Measurements from ENCODE around the gene FBLN2.

The FBLN2 gene

DNA sequence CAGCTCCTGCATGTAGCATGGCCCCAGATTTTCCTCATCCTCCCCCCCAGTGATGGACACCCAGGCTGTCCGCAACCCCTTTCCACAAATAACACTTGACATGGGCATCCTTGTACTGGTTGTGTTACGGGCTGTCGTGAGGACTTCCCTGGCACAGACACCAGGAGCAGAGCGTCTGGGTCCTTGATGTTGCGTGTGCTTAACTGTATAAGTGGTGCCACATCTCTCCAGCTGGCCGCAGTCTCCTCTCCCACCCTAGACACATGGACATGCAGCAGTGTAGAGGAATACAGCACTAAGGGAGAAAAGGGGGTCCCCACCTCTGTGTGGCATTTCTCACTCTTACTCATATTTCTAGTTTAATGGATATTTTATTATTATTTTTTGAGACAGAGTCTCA is 56.6 kb downstream of the FBLN2 start:
- no peak overlapping the region for H4K8ac ChIP-seq (ENCODE audit: low read depth, low read length)
- peaks cover 0 to 2% of the 10 kb centered on the region in 2 donors for H3K36me3 ChIP-seq (replicated peaks in 1 of 2; ENCODE audit: control insufficient read depth in 2 of 2, insufficient read depth in 2 of 2, low read length in 2 of 2)
- H2BK15ac ChIP-seq (ENCODE audit: low read length): no peak overlapping the region
- H4K91ac ChIP-seq (ENCODE audit: low read depth, low read length, poor library complexity): no peak overlapping the region
- no peak overlapping the region for H2AFZ ChIP-seq (ENCODE audit: low read length)
- no CpG with 5 or more reads among the region's 6 CpGs for WGBS, 2 donors (ENCODE audit: extremely low coverage in 2 of 2, insufficient read length in 2 of 2, insufficient replicate concordance in 1 of 2)
- no peak overlapping the region for H3K4me3 ChIP-seq (ENCODE audit: low read length in 2 of 2)
- no peak overlapping the region for H2BK12ac ChIP-seq (ENCODE audit: low read length)
- H3K14ac ChIP-seq (ENCODE audit: low read length): no peak overlapping the region
- H3K4ac ChIP-seq (ENCODE audit: low read length): no peak overlapping the region
- no peak overlapping the region for H2BK120ac ChIP-seq (ENCODE audit: low read depth, low read length)
- H3K4me2 ChIP-seq (ENCODE audit: insufficient read depth, low read length, poor library complexity, severe bottlenecking): no peak overlapping the region
- H3K27me3 ChIP-seq (ENCODE audit: control insufficient read depth in 3 of 3, insufficient read depth in 3 of 3, low read depth in 1 of 3, low read length in 3 of 3): no peaks in the 10 kb centered on the region
- H2BK5ac ChIP-seq (ENCODE audit: low read length): no peak overlapping the region
- H3K4me1 ChIP-seq (ENCODE audit: control insufficient read depth in 2 of 2, insufficient read depth in 1 of 2, low read depth in 1 of 2, low read length in 2 of 2): no peaks in the 10 kb centered on the region
- H2AK5ac ChIP-seq (ENCODE audit: low read depth, low read length): no peak overlapping the region
- no peaks in the 10 kb centered on the region for H3K79me1 ChIP-seq (ENCODE audit: low read depth, low read length)
- no peak overlapping the region for H3K27ac ChIP-seq (replicated peaks; ENCODE audit: low read length)
- H3K23ac ChIP-seq (ENCODE audit: low read depth, low read length, poor library complexity): no peak overlapping the region
- no peaks in the 10 kb centered on the region for H3K9me3 ChIP-seq (replicated peaks in 1 of 2; ENCODE audit: control insufficient read depth in 2 of 2, insufficient read depth in 1 of 2, low read depth in 1 of 2, low read length in 2 of 2)
- H3K18ac ChIP-seq (ENCODE audit: low read length): no peak overlapping the region
- no peak for DNase-seq (ENCODE audit: low spot score)
- H3K9ac ChIP-seq (ENCODE audit: low read depth, low read length, poor library complexity): no peak overlapping the region

DNA sequence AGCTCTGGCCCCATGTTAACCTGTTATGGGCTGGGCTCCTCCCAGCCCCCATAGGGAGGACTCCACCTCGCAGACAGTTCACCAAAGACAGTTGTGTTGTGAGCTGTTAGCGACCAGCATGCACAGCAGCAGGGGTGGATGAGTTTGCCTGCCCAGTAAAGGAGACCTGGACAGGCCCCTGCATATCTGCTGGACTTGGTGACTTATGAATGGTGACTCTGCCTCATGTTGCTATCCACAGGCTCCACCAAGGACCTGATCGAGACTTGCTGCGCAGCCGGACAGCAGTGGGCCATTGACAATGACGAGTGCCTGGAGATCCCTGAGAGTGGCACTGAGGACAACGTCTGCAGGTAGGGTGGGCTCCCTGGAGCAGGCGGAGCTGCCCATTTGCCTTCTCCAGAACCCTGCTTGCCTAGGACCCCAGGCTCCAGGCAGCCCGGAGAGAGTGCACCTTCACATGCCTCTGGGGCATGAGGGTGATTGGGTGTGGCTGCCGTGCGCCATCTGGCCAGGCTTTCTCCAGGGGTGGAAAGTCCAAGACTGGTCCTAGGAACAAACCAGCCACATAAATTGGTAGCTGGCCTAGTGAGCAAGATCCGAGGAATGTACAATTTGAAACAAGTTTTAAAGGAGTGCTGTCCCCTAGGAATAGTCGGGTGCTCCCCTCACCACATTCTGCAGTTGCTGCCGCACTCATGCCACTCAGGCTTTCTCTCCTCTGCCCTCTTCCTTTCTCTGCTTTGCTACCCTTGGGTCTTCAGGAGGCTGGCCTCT is 59.1 kb downstream of the FBLN2 start:
- Histone ChIP-seq H4K8ac (ENCODE audit: low read depth, low read length) (no peak overlapping the region), H3K14ac (ENCODE audit: low read length) (no peak overlapping the region), H2BK120ac (ENCODE audit: low read depth, low read length) (no peak overlapping the region), H3K9ac (ENCODE audit: low read depth, low read length, poor library complexity) (no peak overlapping the region), H2BK12ac (ENCODE audit: low read length) (no peak overlapping the region), H3K4me1 (ENCODE audit: control insufficient read depth in 2 of 2, insufficient read depth in 1 of 2, low read depth in 1 of 2, low read length in 2 of 2) (no peaks in the 10 kb centered on the region), H4K91ac (ENCODE audit: low read depth, low read length, poor library complexity) (no peak overlapping the region), H3K23ac (ENCODE audit: low read depth, low read length, poor library complexity) (no peak overlapping the region), H3K4ac (ENCODE audit: low read length) (no peak overlapping the region), H3K4me3 (ENCODE audit: low read length in 2 of 2) (no peak overlapping the region), H3K27me3 (ENCODE audit: control insufficient read depth in 3 of 3, insufficient read depth in 3 of 3, low read depth in 1 of 3, low read length in 3 of 3) (no peaks in the 10 kb centered on the region), H3K9me3 (replicated peaks in 1 of 2; ENCODE audit: control insufficient read depth in 2 of 2, insufficient read depth in 1 of 2, low read depth in 1 of 2, low read length in 2 of 2) (no peaks in the 10 kb centered on the region), H2BK5ac (ENCODE audit: low read length) (no peak overlapping the region), H2AK5ac (ENCODE audit: low read depth, low read length) (peak overlapping the region; percentile 4), H3K4me2 (ENCODE audit: insufficient read depth, low read length, poor library complexity, severe bottlenecking) (no peak overlapping the region), H3K27ac (replicated peaks; ENCODE audit: low read length) (no peak overlapping the region), H2BK15ac (ENCODE audit: low read length) (no peak overlapping the region), H3K79me1 (ENCODE audit: low read depth, low read length) (no peaks in the 10 kb centered on the region), H2AFZ (ENCODE audit: low read length) (no peak overlapping the region), H3K36me3 (replicated peaks in 1 of 2; ENCODE audit: control insufficient read depth in 2 of 2, insufficient read depth in 2 of 2, low read length in 2 of 2) (peaks cover 0 to 2% of the 10 kb centered on the region in 2 donors), H3K18ac (ENCODE audit: low read length) (peak overlapping the region; percentile 42)
- no peak for DNase-seq (ENCODE audit: low spot score)
- no CpG with 5 or more reads among the region's 14 CpGs for WGBS, 2 donors (ENCODE audit: extremely low coverage in 2 of 2, insufficient read length in 2 of 2, insufficient replicate concordance in 1 of 2)

DNA sequence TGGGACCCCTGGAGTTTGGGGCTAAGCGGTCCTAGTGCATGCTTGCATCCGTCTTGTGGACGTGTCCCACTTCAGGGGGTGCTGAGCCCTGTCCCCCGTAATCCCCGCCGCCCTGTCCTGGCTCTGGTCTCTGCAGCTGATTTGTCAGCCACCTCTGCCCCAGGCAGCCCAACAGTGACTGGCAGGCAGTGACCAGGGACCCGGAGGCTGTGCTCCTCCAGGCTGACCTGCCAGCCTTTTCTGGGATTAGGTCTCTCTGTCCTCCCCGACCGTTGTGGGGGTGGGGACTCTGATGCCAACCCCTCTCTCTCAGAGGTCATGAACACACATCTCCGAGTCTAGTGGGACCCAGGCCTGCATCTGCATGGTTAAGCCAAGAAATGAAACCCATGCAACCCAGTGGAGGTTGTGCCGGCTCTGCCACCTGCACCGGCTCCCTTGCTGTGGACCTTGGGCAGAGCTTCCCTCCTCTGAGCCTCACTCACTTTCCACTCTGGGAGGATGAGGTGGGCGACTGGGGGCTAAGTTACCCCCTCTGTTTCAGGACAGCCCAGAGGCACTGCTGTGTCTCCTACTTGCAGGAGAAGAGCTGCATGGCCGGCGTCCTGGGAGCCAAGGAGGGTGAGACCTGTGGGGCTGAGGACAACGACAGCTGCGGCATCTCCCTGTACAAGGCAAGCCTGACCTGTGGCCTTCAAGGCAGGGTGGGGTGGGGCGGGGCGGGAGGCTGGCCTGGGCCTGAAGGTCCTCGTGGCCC is 60.2 kb downstream of the FBLN2 start:
- Histone ChIP-seq H4K91ac (ENCODE audit: low read depth, low read length, poor library complexity) (no peak overlapping the region), H3K9ac (ENCODE audit: low read depth, low read length, poor library complexity) (no peak overlapping the region), H3K9me3 (replicated peaks in 1 of 2; ENCODE audit: control insufficient read depth in 2 of 2, insufficient read depth in 1 of 2, low read depth in 1 of 2, low read length in 2 of 2) (no peaks in the 10 kb centered on the region), H2BK120ac (ENCODE audit: low read depth, low read length) (no peak overlapping the region), H3K27me3 (ENCODE audit: control insufficient read depth in 3 of 3, insufficient read depth in 3 of 3, low read depth in 1 of 3, low read length in 3 of 3) (no peaks in the 10 kb centered on the region), H4K8ac (ENCODE audit: low read depth, low read length) (no peak overlapping the region), H3K4me3 (ENCODE audit: low read length in 2 of 2) (no peak overlapping the region), H3K79me1 (ENCODE audit: low read depth, low read length) (no peaks in the 10 kb centered on the region), H3K18ac (ENCODE audit: low read length) (peak overlapping the region; percentile 72), H2AK5ac (ENCODE audit: low read depth, low read length) (no peak overlapping the region), H2AFZ (ENCODE audit: low read length) (no peak overlapping the region), H3K4me2 (ENCODE audit: insufficient read depth, low read length, poor library complexity, severe bottlenecking) (no peak overlapping the region), H3K14ac (ENCODE audit: low read length) (no peak overlapping the region), H2BK5ac (ENCODE audit: low read length) (peak overlapping the region; percentile 54), H3K27ac (replicated peaks; ENCODE audit: low read length) (no peak overlapping the region), H3K36me3 (replicated peaks in 1 of 2; ENCODE audit: control insufficient read depth in 2 of 2, insufficient read depth in 2 of 2, low read length in 2 of 2) (peaks cover 0 to 2% of the 10 kb centered on the region in 2 donors), H3K23ac (ENCODE audit: low read depth, low read length, poor library complexity) (no peak overlapping the region), H3K4ac (ENCODE audit: low read length) (no peak overlapping the region), H3K4me1 (ENCODE audit: control insufficient read depth in 2 of 2, insufficient read depth in 1 of 2, low read depth in 1 of 2, low read length in 2 of 2) (no peaks in the 10 kb centered on the region), H2BK15ac (ENCODE audit: low read length) (peak overlapping the region; percentile 44), H2BK12ac (ENCODE audit: low read length) (no peak overlapping the region)
- no peak for DNase-seq (ENCODE audit: low spot score)
- WGBS, 2 donors (ENCODE audit: extremely low coverage in 2 of 2, insufficient read length in 2 of 2, insufficient replicate concordance in 1 of 2): no CpG with 5 or more reads among the region's 20 CpGs

DNA sequence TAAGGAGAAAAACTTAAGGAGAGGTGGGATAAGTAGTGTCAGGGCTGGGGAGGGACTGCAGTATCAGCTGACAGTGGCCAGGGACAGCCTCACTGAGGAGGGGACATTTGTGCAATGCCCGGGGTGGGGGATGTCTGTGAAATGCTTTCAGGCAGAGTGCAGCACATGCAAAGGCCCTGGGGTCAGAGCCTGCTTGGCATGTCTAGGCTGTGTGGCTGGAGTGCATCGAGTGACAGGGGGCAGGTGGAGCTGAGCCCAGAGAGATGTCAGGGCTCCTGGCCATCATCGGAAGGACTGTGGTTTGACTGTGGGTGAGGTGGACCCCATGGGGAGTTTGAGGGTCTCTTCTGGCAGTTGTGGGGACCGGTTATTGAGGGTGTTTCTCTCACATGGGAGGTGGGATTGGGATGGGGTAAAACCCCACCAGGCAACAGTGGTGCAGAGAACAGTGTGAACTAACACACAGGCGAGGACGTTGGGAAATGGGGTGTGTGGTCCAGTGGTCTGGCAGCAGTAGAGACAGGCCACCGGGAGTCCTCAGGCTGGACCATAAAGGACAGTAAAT is 61.2 kb downstream of the FBLN2 start:
- no CpG with 5 or more reads among the region's 7 CpGs for WGBS, 2 donors (ENCODE audit: extremely low coverage in 2 of 2, insufficient read length in 2 of 2, insufficient replicate concordance in 1 of 2)
- no peak overlapping the region for H2BK15ac ChIP-seq (ENCODE audit: low read length)
- H3K4me2 ChIP-seq (ENCODE audit: insufficient read depth, low read length, poor library complexity, severe bottlenecking): no peak overlapping the region
- H2BK5ac ChIP-seq (ENCODE audit: low read length): no peak overlapping the region
- no peak overlapping the region for H4K8ac ChIP-seq (ENCODE audit: low read depth, low read length)
- no peak overlapping the region for H3K9ac ChIP-seq (ENCODE audit: low read depth, low read length, poor library complexity)
- no peaks in the 10 kb centered on the region for H3K79me1 ChIP-seq (ENCODE audit: low read depth, low read length)
- no peak overlapping the region for H3K4ac ChIP-seq (ENCODE audit: low read length)
- H2AFZ ChIP-seq (ENCODE audit: low read length): no peak overlapping the region
- no peaks in the 10 kb centered on the region for H3K9me3 ChIP-seq (replicated peaks in 1 of 2; ENCODE audit: control insufficient read depth in 2 of 2, insufficient read depth in 1 of 2, low read depth in 1 of 2, low read length in 2 of 2)
- no peak overlapping the region for H3K14ac ChIP-seq (ENCODE audit: low read length)
- no peak overlapping the region for H4K91ac ChIP-seq (ENCODE audit: low read depth, low read length, poor library complexity)
- no peak for DNase-seq (ENCODE audit: low spot score)
- no peak overlapping the region for H2AK5ac ChIP-seq (ENCODE audit: low read depth, low read length)
- no peaks in the 10 kb centered on the region for H3K4me1 ChIP-seq (ENCODE audit: control insufficient read depth in 2 of 2, insufficient read depth in 1 of 2, low read depth in 1 of 2, low read length in 2 of 2)
- H3K4me3 ChIP-seq (ENCODE audit: low read length in 2 of 2): no peak overlapping the region
- no peak overlapping the region for H3K27ac ChIP-seq (replicated peaks; ENCODE audit: low read length)
- no peak overlapping the region for H2BK12ac ChIP-seq (ENCODE audit: low read length)
- no peak overlapping the region for H3K18ac ChIP-seq (ENCODE audit: low read length)
- peak overlapping the region; percentile 14 for H3K23ac ChIP-seq (ENCODE audit: low read depth, low read length, poor library complexity)
- no peaks in the 10 kb centered on the region for H3K27me3 ChIP-seq (ENCODE audit: control insufficient read depth in 3 of 3, insufficient read depth in 3 of 3, low read depth in 1 of 3, low read length in 3 of 3)
- no peak overlapping the region for H2BK120ac ChIP-seq (ENCODE audit: low read depth, low read length)
- H3K36me3 ChIP-seq (replicated peaks in 1 of 2; ENCODE audit: control insufficient read depth in 2 of 2, insufficient read depth in 2 of 2, low read length in 2 of 2): no peaks in the 10 kb centered on the region

Measured in neuronal stem cell (in vitro differentiated cells).